Skeletal muscle tissue (tissue), 4 donors: ENCODE results near the gene KRTAP9-7. TPM values are rescaled to one million over a fixed set of nuclear protein-coding genes. Genes with fewer than 3 reads are reported as not detected.
"Not testable (repeated sequence)": the region's sequence is repeated elsewhere in the genome, so short reads cannot be mapped to it uniquely, and the experiment has no call there.

ENCODE experiments used
- H3K27ac ChIP-seq: one replicate; pipeline ENCODE4 v1.7.0; 2013; ENCODE audit warnings: mild to moderate bottlenecking, low read depth, low read length, inconsistent platforms
- H3K27me3 ChIP-seq, 3 donors: one replicate each; pipeline ENCODE4 v1.7.0; 2013; ENCODE audit warnings: low read length in 3 of 3; ENCODE audit not compliant: control insufficient read depth in 3 of 3, insufficient read depth in 3 of 3
- H3K36me3 ChIP-seq, 3 donors: one replicate each; pipeline ENCODE4 v1.7.0; 2013; ENCODE audit warnings: low read length in 3 of 3; ENCODE audit not compliant: control insufficient read depth in 3 of 3, insufficient read depth in 3 of 3
- H3K4me1 ChIP-seq, 3 donors: one replicate each; pipeline ENCODE4 v1.7.0; 2013; ENCODE audit warnings: low read length in 3 of 3, mild to moderate bottlenecking in 3 of 3; ENCODE audit not compliant: control insufficient read depth in 3 of 3, insufficient read depth in 3 of 3
- H3K4me3 ChIP-seq, 3 donors: one replicate each; pipeline ENCODE4 v1.7.0; 2013; ENCODE audit warnings: low read length in 3 of 3
- H3K9ac ChIP-seq, 3 donors: one replicate each; pipeline ENCODE4 v1.7.0; 2013; ENCODE audit warnings: low read length in 3 of 3, mild to moderate bottlenecking in 3 of 3, moderate library complexity in 2 of 3, low read depth in 1 of 3
- H3K9me3 ChIP-seq, 3 donors: one replicate each; pipeline ENCODE4 v1.7.0; 2013; ENCODE audit warnings: low read length in 3 of 3; ENCODE audit not compliant: control insufficient read depth in 3 of 3
- total RNA-seq: library from RNA; depleted of rRNA; stranded (reverse); fragments of >200 nt; gene quantifications from one replicate; pipeline ENCODE4 v1.2.3, GENCODE V29; 2014
- donor health status: Osteomylitis.

Gene KRTAP9-7
- total RNA-seq, 1 donor from 2014 or later, result not detected

DNA sequence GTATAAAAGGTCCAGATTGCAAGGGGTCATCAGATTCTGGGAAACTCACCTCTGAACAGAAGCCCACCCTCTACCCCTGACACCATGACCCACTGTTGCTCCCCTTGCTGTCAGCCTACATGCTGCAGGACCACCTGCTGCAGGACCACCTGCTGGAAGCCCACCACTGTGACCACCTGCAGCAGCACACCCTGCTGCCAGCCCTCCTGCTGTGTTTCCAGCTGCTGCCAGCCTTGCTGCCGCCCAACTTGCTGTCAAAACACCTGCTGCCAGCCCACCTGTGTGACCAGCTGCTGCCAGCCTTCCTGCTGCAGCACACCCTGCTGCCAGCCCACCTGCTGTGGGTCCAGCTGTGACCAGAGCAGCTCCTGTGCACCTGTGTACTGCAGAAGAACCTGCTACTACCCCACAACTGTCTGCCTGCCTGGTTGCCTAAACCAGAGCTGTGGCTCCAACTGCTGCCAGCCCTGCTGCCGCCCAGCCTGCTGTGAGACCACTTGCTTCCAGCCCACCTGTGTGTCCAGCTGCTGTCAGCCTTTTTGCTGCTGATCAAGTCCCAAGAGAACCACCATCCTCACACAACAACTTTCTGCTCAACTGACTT, 25.8 kb upstream of the KRTAP9-7 start, which contains the start of gene KRTAP9-4:
KRTAP9-4 (plus strand) TSS at position 51 of the 604 bp plus-strand sequence; CDS start at position 85, 34 bp downstream.
- peaks cover 7 to 10% (median 8%) of the 10 kb centered on the region in 3 donors for H3K27me3 ChIP-seq
- H3K4me3 ChIP-seq, H3K9me3 ChIP-seq, H3K4me1 ChIP-seq, H3K36me3 ChIP-seq, H3K27ac ChIP-seq, H3K9ac ChIP-seq: not testable (repeated sequence)

GRCh38 chr17:41251261-41251660, 24.2 kb upstream of the KRTAP9-7 start:
- Histone ChIP-seq H3K9me3 (no peaks in the 10 kb centered on the region), H3K9ac (no peak overlapping the region), H3K4me3 (no peak overlapping the region), H3K27ac (no peak overlapping the region), H3K4me1 (no peaks in the 10 kb centered on the region), H3K27me3 (peaks cover 7 to 15% (median 12%) of the 10 kb centered on the region in 3 donors), H3K36me3 (no peaks in the 10 kb centered on the region)

DNA sequence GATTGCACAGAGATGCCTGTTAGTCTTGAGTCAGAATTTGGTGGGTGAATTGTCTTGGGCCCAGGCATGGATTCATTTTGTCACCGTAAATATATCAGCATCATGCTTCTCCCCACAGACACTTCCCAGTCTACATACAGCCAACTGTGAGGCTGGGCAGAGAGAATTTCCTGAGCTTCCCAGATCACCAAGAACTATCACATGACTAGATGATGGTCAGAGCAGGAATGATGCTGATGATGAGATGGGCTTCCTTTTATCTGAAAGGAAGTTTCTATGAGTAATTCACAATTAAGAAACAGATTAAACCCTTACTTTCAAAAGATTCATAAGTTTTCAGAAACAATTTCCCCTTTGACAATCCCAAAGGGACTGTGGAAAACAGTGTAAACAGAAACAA, 20.6 kb upstream of the KRTAP9-7 start:
- Histone ChIP-seq H3K9ac (no peak overlapping the region), H3K27ac (no peak overlapping the region), H3K4me3 (no peak overlapping the region), H3K9me3 (no peaks in the 10 kb centered on the region), H3K27me3 (peaks cover 8 to 16% (median 10%) of the 10 kb centered on the region in 3 donors), H3K4me1 (no peaks in the 10 kb centered on the region), H3K36me3 (no peaks in the 10 kb centered on the region)

- H3K9ac ChIP-seq, H3K27ac ChIP-seq, H3K36me3 ChIP-seq, H3K4me1 ChIP-seq, H3K9me3 ChIP-seq, H3K4me3 ChIP-seq: not testable (repeated sequence)
- peaks cover 8 to 16% (median 10%) of the 10 kb centered on the region in 3 donors for H3K27me3 ChIP-seq
These were observed 19.9 kb upstream of the KRTAP9-7 start, which contains the start of gene KRTAP9-9 for GRCh38 chr17:41255381-41256290. Gene KRTAP9-9, plus strand, starts transcription at chr17:41255384.

DNA sequence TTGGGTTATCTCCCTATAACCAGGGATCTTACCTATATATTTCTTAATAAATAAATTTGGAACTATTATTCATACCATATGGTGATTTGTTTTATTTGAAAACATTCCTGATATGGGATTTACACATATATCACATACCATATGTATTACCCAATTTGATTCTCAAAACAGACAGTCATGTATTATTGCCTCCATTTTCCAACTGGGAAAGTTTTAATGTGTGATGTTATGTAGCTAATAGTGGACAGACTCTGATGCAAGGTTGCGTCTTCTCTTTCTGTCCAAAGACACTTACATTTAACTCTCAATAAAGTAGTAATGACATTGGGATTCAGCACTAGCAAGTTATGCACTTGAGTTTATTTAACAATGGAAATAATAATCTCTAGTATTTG, 19.2 kb upstream of the KRTAP9-7 start:
- no peak overlapping the region for H3K4me3 ChIP-seq
- H3K9me3 ChIP-seq, result no peaks in the 10 kb centered on the region
- H3K27ac ChIP-seq, result no peak overlapping the region
- no peaks in the 10 kb centered on the region for H3K36me3 ChIP-seq
- peaks cover 8 to 14% (median 8%) of the 10 kb centered on the region in 3 donors for H3K27me3 ChIP-seq
- H3K4me1 ChIP-seq, result no peaks in the 10 kb centered on the region
- H3K9ac ChIP-seq, result no peak overlapping the region

- no peaks in the 10 kb centered on the region for H3K4me1 ChIP-seq
- peaks cover 3 to 8% (median 6%) of the 10 kb centered on the region in 3 donors for H3K27me3 ChIP-seq
- no peaks in the 10 kb centered on the region for H3K36me3 ChIP-seq
- no peak overlapping the region for H3K27ac ChIP-seq
- H3K9me3 ChIP-seq, result no peaks in the 10 kb centered on the region
- H3K9ac ChIP-seq, result no peak overlapping the region
- H3K4me3 ChIP-seq, result no peak overlapping the region
These were observed 17.1 kb upstream of the KRTAP9-7 start for GRCh38 chr17:41258406-41258805.

GRCh38 chr17:41263212-41263611, 12.3 kb upstream of the KRTAP9-7 start:
- no peaks in the 10 kb centered on the region for H3K36me3 ChIP-seq
- no peak overlapping the region for H3K27ac ChIP-seq
- no peaks in the 10 kb centered on the region for H3K4me1 ChIP-seq
- no peaks in the 10 kb centered on the region for H3K9me3 ChIP-seq
- H3K4me3 ChIP-seq, result no peak overlapping the region
- H3K27me3 ChIP-seq, result peaks cover 0 to 10% (median 4%) of the 10 kb centered on the region in 3 donors
- no peak overlapping the region for H3K9ac ChIP-seq

DNA sequence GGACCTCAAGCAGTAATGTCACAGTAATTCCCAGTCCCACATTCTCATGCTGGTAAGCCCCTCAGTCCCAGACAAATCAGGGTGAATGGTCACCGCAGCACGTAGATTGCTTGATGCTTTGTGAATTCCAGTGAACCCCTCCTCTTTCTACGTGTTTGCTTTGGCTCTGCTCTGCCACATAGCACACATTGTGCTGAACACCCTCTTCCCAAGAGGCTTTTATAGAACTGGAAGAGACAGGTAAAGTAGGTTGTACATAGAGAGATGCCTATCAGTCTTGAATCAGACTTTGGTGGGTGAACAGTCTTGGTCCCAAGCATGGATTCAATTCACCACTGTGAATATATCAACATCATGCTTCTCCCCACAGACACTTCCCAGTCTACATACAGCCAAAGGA, 10.9 kb upstream of the KRTAP9-7 start:
- no peak overlapping the region for H3K4me3 ChIP-seq
- H3K9me3 ChIP-seq, result no peaks in the 10 kb centered on the region

GRCh38 chr17:41265078-41265477, 10.4 kb upstream of the KRTAP9-7 start, which contains the start of gene KRTAP9-6:
Gene KRTAP9-6, plus strand, starts transcription at chr17:41265378. Its CDS starts 0 bp downstream, at chr17:41265378.
- H3K27ac ChIP-seq, result no peak within 1 kb of the TSS
- H3K27me3 ChIP-seq, result peaks cover 0 to 10% (median 4%) of the 10 kb centered on the region in 3 donors
- no peak within 1 kb of the TSS for H3K9ac ChIP-seq
- H3K4me3 ChIP-seq, result no peak within 1 kb of the TSS
- H3K36me3 ChIP-seq, result no peaks in the 10 kb centered on the region
- no peaks in the 10 kb centered on the region for H3K9me3 ChIP-seq
- H3K4me1 ChIP-seq, result no peaks in the 10 kb centered on the region

More for the DNA sequence above, 10.9 kb upstream of the KRTAP9-7 start:
- Histone ChIP-seq H3K4me1 (no peaks in the 10 kb centered on the region), H3K9ac (no peak overlapping the region), H3K27ac (no peak overlapping the region), H3K36me3 (no peaks in the 10 kb centered on the region), H3K27me3 (peaks cover 0 to 10% (median 4%) of the 10 kb centered on the region in 3 donors)

DNA sequence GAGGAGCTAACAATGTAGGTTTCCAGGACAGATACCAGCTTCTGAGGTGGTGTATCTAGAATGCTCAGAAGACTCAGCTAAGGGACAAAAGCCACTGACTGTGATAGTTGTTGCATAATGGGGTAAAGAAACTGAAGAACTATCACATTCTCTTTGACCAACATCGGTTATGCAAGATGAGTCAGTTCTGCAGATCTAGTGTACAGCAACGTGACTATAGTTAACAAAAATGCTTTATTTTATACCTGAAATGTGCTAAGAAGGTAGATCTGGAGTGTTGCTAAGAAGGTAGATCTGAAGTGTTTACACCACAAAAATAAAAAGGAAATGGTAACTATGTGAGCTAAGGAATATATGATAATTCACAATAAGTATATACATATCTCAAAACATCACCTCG, 7.8 kb upstream of the KRTAP9-7 start:
- H3K9me3 ChIP-seq, result no peaks in the 10 kb centered on the region
- peaks cover 0 to 10% (median 4%) of the 10 kb centered on the region in 3 donors for H3K27me3 ChIP-seq
- no peak overlapping the region for H3K4me3 ChIP-seq
- H3K27ac ChIP-seq, result no peak overlapping the region
- H3K9ac ChIP-seq, result no peak overlapping the region
- no peaks in the 10 kb centered on the region for H3K4me1 ChIP-seq
- H3K36me3 ChIP-seq, result no peaks in the 10 kb centered on the region
